Measurements from ENCODE around the gene PLEKHN1.

DNA sequence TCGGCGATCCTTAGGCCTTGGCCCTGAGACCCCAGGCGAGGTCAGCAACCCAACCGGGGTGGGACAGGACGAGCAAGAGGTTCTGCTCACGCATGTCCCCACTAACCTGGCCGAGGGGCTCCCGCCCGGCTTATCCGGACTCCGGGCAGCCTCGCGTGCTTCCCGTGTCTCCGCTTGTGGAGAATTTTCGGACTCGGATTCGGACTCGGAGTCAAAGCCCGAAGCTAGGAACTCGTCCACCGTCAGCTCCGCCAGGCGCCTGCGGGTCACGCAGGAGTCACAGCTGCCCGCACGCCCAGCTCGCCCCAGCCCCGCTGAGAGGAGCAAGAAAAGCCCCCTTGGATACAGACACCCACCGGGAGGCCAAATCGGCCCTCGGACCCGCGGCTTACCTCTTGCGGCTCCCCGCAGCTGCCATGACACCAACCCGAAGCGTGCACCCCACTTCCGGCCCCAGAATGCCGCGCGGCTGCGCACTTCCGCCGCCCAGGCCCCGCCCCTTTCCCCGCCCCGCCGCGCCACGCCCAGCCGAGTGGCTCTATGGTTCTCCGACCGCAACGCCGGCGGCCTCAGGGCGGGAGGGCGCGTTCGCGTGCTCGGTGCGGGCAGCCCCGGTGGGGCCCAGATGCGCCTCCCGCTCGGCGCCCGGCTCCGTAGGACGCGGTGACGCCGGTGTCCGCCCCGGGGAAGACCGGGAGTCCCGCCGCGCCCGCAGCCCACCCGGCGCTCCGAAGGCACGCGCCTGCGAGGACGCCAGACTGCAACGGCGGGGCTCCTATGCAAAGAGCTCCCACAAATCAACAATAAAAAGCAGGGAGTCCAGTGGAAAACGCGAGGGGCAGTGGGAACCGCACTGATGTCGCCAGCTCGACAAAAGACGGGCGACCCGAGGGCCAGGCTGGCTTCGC lies 7.2 kb upstream of the PLEKHN1 start, which contains the start of gene NOC2L:
- no peak for TF ChIP-seq EZH2 (IDR thresholded peaks at IDR 0.05; ENCODE audit: borderline replicate concordance, low read depth, low read length, severe bottlenecking)
- TF ChIP-seq, protein P1, sequence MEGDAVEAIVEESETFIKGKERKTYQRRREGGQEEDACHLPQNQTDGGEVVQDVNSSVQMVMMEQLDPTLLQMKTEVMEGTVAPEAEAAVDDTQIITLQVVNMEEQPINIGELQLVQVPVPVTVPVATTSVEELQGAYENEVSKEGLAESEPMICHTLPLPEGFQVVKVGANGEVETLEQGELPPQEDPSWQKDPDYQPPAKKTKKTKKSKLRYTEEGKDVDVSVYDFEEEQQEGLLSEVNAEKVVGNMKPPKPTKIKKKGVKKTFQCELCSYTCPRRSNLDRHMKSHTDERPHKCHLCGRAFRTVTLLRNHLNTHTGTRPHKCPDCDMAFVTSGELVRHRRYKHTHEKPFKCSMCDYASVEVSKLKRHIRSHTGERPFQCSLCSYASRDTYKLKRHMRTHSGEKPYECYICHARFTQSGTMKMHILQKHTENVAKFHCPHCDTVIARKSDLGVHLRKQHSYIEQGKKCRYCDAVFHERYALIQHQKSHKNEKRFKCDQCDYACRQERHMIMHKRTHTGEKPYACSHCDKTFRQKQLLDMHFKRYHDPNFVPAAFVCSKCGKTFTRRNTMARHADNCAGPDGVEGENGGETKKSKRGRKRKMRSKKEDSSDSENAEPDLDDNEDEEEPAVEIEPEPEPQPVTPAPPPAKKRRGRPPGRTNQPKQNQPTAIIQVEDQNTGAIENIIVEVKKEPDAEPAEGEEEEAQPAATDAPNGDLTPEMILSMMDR (IDR thresholded peaks at IDR 0.05; ENCODE audit: borderline replicate concordance, extremely low read depth, low read length, poor library complexity, severe bottlenecking), result no peak
